Lower lobe of right lung (tissue), 2 donors: ENCODE data around the gene PAPPA. TPM values are rescaled to one million over a fixed set of nuclear protein-coding genes. Genes with fewer than 3 reads are reported as not detected.

Source experiments
- ATAC-seq, 2 donors: fragments of 200-7000 bp; cut with Tn5 transposase; one replicate each; pipeline ENCODE4 v1.9.1; 2020 to 2022; ENCODE audit warnings: mild to moderate bottlenecking in 2 of 2, moderate library complexity in 2 of 2
- DNase-seq: peaks from one replicate; pipeline ENCODE4 v3.0.0-alpha.2; 2020
- H3K27ac ChIP-seq: fragments of 200-600 bp; one replicate; pipeline ENCODE4 v1.8.0; 2022
- H3K27me3 ChIP-seq: fragments of 200-600 bp; one replicate; pipeline ENCODE4 v1.8.0; 2022; ENCODE audit warnings: low read depth
- H3K36me3 ChIP-seq: fragments of 200-600 bp; one replicate; pipeline ENCODE4 v1.8.0; 2022; ENCODE audit warnings: mild to moderate bottlenecking
- H3K4me1 ChIP-seq: fragments of 200-600 bp; one replicate; pipeline ENCODE4 v1.8.0; 2022
- H3K4me3 ChIP-seq: fragments of 200-600 bp; one replicate; pipeline ENCODE4 v1.8.0; 2022; ENCODE audit warnings: mild to moderate bottlenecking
- H3K9me3 ChIP-seq: fragments of 200-600 bp; one replicate; pipeline ENCODE4 v1.8.0; 2022
- intact Hi-C: fragments of 100-400 bp; cut with DNase I; formaldehyde crosslinking; loops from one replicate; pipeline ENCODE4 v1.11.0; 2022
- total RNA-seq: library from RNA; stranded (reverse); fragmentation: NEBNext Ultra II Directional; extraction: Animal tissue kit (Norgen Biotek cat#: 25700); gene quantifications from one replicate; pipeline ENCODE4 v1.2.1, GENCODE V29; 2021
- TF ChIP-seq, protein P1 (sequence below): fragments of 200-600 bp; IDR thresholded peaks from one replicate; pipeline ENCODE4 v1.8.0; 2022; ENCODE audit warnings: antibody characterized with exemption, mild to moderate bottlenecking
- donor health status: DM: no; HTN: yes; CAD: no; lungs with severe emphysema.

Gene PAPPA
- total RNA-seq, 1 donor from 2014 or later: 2.2 TPM

DNA sequence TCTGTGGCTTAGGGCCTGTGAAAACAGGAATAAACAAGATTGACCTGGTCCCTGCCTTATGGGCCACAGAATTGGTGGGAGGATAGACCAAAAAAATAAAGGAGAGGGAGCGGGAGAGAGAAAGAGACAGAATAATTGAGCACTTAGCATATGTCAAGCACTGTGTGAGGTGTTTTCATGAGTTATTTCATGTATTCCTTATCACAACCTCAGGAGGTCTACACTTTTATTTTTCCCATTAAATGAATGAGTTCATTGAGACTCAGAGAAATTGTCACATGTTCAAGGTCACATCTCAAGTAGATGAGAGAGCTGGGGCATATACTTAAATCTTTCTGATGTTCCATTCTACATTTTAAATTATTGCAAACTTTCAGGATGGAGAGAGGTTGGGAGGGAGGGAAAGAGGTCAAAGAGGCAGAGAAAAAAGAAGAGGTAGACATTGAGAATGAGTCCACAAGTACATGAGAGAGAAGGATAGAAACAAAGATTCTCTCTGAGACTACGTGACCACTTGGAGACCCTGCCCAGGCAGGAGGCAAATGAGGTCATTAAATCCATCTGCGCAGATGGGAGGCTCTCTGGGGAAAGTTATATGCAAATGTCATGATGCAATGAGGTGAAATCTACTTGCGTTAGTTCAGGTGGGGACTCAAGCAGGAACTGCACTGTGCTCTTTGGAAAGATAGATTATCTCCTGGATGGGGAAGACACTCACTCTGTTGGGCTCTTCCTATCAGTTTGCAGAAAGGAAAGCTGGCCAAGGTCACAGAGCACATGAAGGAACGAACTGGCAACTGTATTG is 241.5 kb downstream of the PAPPA start:
- Histone ChIP-seq H3K4me3 (no peak overlapping the region), H3K9me3 (no peaks in the 10 kb centered on the region), H3K27me3 (no peaks in the 10 kb centered on the region), H3K27ac (no peak overlapping the region), H3K36me3 (no peaks in the 10 kb centered on the region), H3K4me1 (no peaks in the 10 kb centered on the region)
- TF ChIP-seq, protein P1, sequence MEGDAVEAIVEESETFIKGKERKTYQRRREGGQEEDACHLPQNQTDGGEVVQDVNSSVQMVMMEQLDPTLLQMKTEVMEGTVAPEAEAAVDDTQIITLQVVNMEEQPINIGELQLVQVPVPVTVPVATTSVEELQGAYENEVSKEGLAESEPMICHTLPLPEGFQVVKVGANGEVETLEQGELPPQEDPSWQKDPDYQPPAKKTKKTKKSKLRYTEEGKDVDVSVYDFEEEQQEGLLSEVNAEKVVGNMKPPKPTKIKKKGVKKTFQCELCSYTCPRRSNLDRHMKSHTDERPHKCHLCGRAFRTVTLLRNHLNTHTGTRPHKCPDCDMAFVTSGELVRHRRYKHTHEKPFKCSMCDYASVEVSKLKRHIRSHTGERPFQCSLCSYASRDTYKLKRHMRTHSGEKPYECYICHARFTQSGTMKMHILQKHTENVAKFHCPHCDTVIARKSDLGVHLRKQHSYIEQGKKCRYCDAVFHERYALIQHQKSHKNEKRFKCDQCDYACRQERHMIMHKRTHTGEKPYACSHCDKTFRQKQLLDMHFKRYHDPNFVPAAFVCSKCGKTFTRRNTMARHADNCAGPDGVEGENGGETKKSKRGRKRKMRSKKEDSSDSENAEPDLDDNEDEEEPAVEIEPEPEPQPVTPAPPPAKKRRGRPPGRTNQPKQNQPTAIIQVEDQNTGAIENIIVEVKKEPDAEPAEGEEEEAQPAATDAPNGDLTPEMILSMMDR: no peak
- no peak for DNase-seq
- intact Hi-C loops: no loop called here
- ATAC-seq: no peak

DNA sequence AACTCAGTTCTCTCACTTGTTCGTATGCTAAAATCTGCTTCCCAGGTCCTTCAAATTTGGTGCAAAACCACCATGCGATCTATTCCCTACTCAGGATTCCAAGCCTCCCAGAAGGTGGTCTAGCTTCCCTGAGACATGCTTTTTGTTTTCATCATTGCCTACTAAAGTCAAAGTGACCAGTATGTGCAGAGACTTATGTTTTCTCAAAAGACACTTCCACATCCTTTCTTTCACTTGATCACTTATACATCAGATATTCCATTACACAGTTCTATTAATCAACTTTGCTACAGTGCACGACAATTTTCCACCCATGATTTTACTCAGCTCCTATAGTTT is 242.1 kb downstream of the PAPPA start:
- DNase-seq (no peak), ATAC-seq (no peak)
- H3K27me3 ChIP-seq: no peaks in the 10 kb centered on the region
- intact Hi-C loops: no loop called here
- no peak overlapping the region for H3K27ac ChIP-seq
- TF ChIP-seq, protein P1: no peak
- no peaks in the 10 kb centered on the region for H3K4me1 ChIP-seq
- H3K36me3 ChIP-seq: no peaks in the 10 kb centered on the region
- H3K9me3 ChIP-seq: no peaks in the 10 kb centered on the region
- H3K4me3 ChIP-seq: no peak overlapping the region

DNA sequence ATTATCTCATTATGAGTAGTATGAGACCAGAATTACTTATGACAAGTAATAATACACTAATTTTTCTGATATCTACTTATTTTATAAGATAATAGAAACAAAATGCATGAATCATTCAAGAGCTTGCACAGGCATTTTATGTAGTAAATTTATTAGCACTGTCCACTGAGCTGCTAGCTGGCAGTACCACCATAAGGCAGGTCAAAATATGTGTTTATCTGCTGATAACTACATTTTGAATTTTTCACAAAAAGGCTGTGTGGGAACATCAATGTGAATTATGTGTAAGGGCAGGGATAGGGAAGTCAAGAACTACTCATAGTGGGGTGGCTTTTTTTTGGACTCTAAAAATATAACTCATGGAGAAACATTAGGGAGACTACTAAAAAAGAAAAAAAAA is 249.6 kb downstream of the PAPPA start:
- H3K4me1 ChIP-seq: no peaks in the 10 kb centered on the region
- ATAC-seq (no peak), DNase-seq (no peak)
- no peak overlapping the region for H3K4me3 ChIP-seq
- no peaks in the 10 kb centered on the region for H3K9me3 ChIP-seq
- H3K27ac ChIP-seq: no peak overlapping the region
- intact Hi-C loops: no loop called here
- no peaks in the 10 kb centered on the region for H3K36me3 ChIP-seq
- TF ChIP-seq, protein P1: no peak
- no peaks in the 10 kb centered on the region for H3K27me3 ChIP-seq

DNA sequence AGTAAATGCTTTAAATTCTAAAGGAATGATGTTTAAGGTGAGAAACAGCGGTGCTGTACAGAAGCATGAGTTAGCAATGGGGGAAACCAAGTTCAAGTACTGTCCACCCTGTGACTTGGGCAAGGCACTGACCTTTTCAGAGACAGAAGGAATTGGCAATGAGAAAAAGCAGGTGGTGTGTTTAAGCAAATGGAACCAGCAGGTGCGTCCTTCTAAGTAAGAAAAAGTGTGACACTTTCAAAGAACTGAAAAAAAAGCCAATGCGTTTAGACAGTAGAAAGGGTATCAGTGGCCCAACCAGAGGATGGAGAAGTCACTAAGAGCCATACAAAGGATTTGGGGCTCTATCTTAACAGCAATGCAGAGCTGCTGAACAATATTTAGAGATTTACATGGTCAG is 250.6 kb downstream of the PAPPA start:
- Histone ChIP-seq H3K4me3 (no peak overlapping the region), H3K4me1 (no peaks in the 10 kb centered on the region), H3K27ac (no peak overlapping the region), H3K36me3 (no peaks in the 10 kb centered on the region), H3K9me3 (no peaks in the 10 kb centered on the region), H3K27me3 (no peaks in the 10 kb centered on the region)
- TF ChIP-seq, protein P1: no peak
- ATAC-seq (no peak), DNase-seq (no peak)
- intact Hi-C loops: no loop called here

DNA sequence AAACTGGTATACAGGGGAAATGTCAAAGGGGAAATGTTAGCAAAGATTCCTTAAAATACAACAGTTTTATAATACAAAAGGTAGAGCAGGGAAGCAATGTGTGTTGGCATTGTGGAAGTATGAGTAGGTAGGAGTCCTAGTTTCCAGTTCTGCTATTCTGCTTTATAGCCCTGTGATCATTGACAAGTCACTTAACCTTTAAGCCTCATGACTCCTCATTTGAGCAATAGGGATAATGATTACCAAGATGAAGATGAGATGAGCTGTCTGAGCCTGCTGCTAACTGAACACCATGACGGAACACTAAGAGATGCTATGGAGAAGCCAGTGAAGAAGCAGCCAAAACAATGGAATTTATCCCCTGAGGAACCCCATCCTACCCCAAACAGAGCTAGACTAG is 251.7 kb downstream of the PAPPA start:
- ATAC-seq: no peak
- no peaks in the 10 kb centered on the region for H3K9me3 ChIP-seq
- no peak overlapping the region for H3K4me3 ChIP-seq
- TF ChIP-seq, protein P1: no peak
- H3K36me3 ChIP-seq: no peaks in the 10 kb centered on the region
- H3K4me1 ChIP-seq: no peaks in the 10 kb centered on the region
- H3K27me3 ChIP-seq: no peaks in the 10 kb centered on the region
- no peak overlapping the region for H3K27ac ChIP-seq
- intact Hi-C loops: no loop called here
- no peak for DNase-seq
